Brain pericyte (primary cell): ENCODE results near the gene SOST.

Source experiments
- DNase-seq: peaks from one replicate; pipeline ENCODE4 v3.0.0-alpha.2; 2012; ENCODE audit warnings: low read depth, low spot score

SOST gene

GRCh38 chr17:43774304-43775250, 16.0 kb upstream of the SOST start:
- DNase-seq, result no peak

- no peak for DNase-seq
Observed at GRCh38 chr17:43772877-43773648, 14.5 kb upstream of the SOST start.

GRCh38 chr17:43771463-43771862, 12.9 kb upstream of the SOST start:
- no peak for DNase-seq

GRCh38 chr17:43770957-43771356, 12.4 kb upstream of the SOST start:
- no peak for DNase-seq

- no peak for DNase-seq
Observed at GRCh38 chr17:43769859-43770258, 11.3 kb upstream of the SOST start.

- no peak for DNase-seq
Observed at GRCh38 chr17:43769426-43769825, 10.8 kb upstream of the SOST start.

- DNase-seq, result no peak
Observed at GRCh38 chr17:43768943-43769342, 10.4 kb upstream of the SOST start.

GRCh38 chr17:43768382-43768781, 9.8 kb upstream of the SOST start:
- DNase-seq, result no peak

GRCh38 chr17:43767713-43768059, 9.1 kb upstream of the SOST start:
- no peak for DNase-seq

- DNase-seq, result no peak
Observed at GRCh38 chr17:43767053-43767712, 8.6 kb upstream of the SOST start.

GRCh38 chr17:43766413-43767052, 7.9 kb upstream of the SOST start:
- no peak for DNase-seq

GRCh38 chr17:43760254-43760852, 1.8 kb upstream of the SOST start:
- peak; percentile 79 for DNase-seq

GRCh38 chr17:43759836-43760235, 1.2 kb upstream of the SOST start:
- DNase-seq, result no peak

- no peak for DNase-seq
Observed at GRCh38 chr17:43758086-43758485, 505 bp downstream of the SOST start.

GRCh38 chr17:43757171-43757660, 1.4 kb downstream of the SOST start:
- no peak for DNase-seq

GRCh38 chr17:43756201-43756600, 2.4 kb downstream of the SOST start:
- DNase-seq, result no peak

GRCh38 chr17:43755389-43755875, 3.2 kb downstream of the SOST start:
- no peak for DNase-seq

- no peak for DNase-seq
Observed at GRCh38 chr17:43754947-43755346, 3.6 kb downstream of the SOST start.

- no peak for DNase-seq
Observed at GRCh38 chr17:43753493-43754129, 5.0 kb downstream of the SOST start.

GRCh38 chr17:43750153-43750552, 8.4 kb downstream of the SOST start:
- DNase-seq, result no peak

GRCh38 chr17:43745541-43745940, 13.1 kb downstream of the SOST start:
- DNase-seq, result no peak
